ENCODE data around the gene ITK.

Gene ITK

GRCh38 chr5:157193699-157194424 lies 13.2 kb downstream of the ITK start:
- no peak overlapping the region for H3K4me3 ChIP-seq (replicated peaks; ENCODE audit: low read depth, low read length)
- no peak for DNase-seq (ENCODE audit: low read depth)
- TF ChIP-seq CTCF (IDR thresholded peaks at IDR 0.05; ENCODE audit: low read length, missing control alignments): no peak

DNA sequence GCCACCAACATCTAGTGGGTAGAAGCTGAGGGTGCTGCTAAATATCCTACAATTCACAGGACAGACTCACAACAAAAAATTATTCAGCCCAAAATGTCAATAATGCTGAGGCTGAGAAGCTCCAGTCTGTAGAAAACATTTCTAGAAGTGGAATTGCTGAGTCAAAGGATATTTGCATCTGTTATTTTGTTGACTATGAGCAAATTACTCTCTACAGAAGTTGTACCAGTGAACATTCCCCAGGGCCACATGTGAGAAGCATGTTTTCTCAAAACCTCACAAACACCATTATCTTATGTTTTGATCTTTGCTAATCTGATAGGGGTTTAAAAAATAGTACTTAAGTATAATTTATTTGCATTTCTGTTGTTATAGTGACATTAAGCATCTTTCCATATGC lies 15.4 kb downstream of the ITK start:
- no peak for TF ChIP-seq CTCF (IDR thresholded peaks at IDR 0.05; ENCODE audit: low read length, missing control alignments)
- no peak overlapping the region for H3K4me3 ChIP-seq (replicated peaks; ENCODE audit: low read depth, low read length)
- DNase-seq (ENCODE audit: low read depth): no peak

- DNase-seq (ENCODE audit: low read depth): no peak
- TF ChIP-seq CTCF (IDR thresholded peaks at IDR 0.05; ENCODE audit: low read length, missing control alignments): no peak
- no peak overlapping the region for H3K4me3 ChIP-seq (replicated peaks; ENCODE audit: low read depth, low read length)
Measured at GRCh38 chr5:157197086-157197485, 16.4 kb downstream of the ITK start.

- H3K4me3 ChIP-seq (replicated peaks; ENCODE audit: low read depth, low read length): no peak overlapping the region
- TF ChIP-seq CTCF (IDR thresholded peaks at IDR 0.05; ENCODE audit: low read length, missing control alignments): no peak
- DNase-seq (ENCODE audit: low read depth): no peak
Measured at GRCh38 chr5:157198277-157198986, 17.8 kb downstream of the ITK start.

DNA sequence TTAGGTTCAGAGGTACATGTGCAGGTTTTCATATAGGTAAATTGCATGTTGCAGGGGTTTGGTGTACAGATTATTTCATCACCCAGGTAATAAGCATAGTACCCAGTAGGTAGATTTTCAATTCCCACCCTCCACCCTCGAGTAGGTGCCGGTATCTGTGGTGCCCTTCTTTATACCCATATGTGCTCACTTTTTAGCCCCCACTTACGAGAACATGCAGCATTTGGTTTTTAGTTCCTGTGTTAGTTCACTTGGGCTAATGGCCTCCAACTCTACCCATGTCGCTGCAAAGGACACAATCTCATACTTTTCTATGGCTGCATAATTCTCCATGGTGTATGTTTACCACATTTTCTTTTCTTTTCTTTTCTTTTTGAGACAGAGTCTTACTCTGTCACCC lies 21.2 kb downstream of the ITK start:
- no peak overlapping the region for H3K4me3 ChIP-seq (replicated peaks; ENCODE audit: low read depth, low read length)
- TF ChIP-seq CTCF (IDR thresholded peaks at IDR 0.05; ENCODE audit: low read length, missing control alignments): no peak
- no peak for DNase-seq (ENCODE audit: low read depth)

- TF ChIP-seq CTCF (IDR thresholded peaks at IDR 0.05; ENCODE audit: low read length, missing control alignments): no peak
- H3K4me3 ChIP-seq (replicated peaks; ENCODE audit: low read depth, low read length): no peak overlapping the region
- DNase-seq (ENCODE audit: low read depth): no peak
Measured at GRCh38 chr5:157203417-157203816, 22.8 kb downstream of the ITK start.

Data from fibroblast of pulmonary artery (primary cell).